Measurements from ENCODE around the gene BPI. TPM values are rescaled to one million over a fixed set of nuclear protein-coding genes. Genes with fewer than 3 reads are reported as not detected.

The BPI gene
- total RNA-seq, 1 donor from 2014 or later: not detected

DNA sequence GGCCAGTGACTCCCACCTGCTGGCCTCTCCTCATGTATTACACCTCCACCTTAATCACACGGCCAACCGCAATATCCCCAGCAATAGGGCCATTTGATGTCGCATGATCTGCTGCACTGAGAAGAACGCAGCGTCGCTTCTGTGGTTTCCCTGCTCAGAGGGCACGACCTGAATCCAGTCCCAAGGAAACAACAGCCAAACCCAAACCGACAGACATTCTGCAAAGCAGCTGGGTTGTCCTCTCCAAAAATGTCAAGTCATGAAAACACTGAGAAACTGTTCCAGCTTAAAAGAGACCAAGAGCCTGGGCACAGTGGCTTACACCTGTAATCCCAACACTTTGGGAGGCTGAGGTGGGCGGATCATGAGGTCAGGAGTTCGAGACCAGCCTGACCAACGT lies 7.5 kb upstream of the BPI start:
- no peak for DNase-seq (ENCODE audit: low read depth)
- H3K27me3 ChIP-seq (ENCODE audit: control insufficient read depth, insufficient read depth, low read length): peaks cover 5% of the 10 kb centered on the region
- no peak overlapping the region for H3K4me3 ChIP-seq (ENCODE audit: low read depth, low read length)
- H3K36me3 ChIP-seq (ENCODE audit: control insufficient read depth, insufficient read depth, low read length): no peaks in the 10 kb centered on the region
- TF ChIP-seq, protein P1, sequence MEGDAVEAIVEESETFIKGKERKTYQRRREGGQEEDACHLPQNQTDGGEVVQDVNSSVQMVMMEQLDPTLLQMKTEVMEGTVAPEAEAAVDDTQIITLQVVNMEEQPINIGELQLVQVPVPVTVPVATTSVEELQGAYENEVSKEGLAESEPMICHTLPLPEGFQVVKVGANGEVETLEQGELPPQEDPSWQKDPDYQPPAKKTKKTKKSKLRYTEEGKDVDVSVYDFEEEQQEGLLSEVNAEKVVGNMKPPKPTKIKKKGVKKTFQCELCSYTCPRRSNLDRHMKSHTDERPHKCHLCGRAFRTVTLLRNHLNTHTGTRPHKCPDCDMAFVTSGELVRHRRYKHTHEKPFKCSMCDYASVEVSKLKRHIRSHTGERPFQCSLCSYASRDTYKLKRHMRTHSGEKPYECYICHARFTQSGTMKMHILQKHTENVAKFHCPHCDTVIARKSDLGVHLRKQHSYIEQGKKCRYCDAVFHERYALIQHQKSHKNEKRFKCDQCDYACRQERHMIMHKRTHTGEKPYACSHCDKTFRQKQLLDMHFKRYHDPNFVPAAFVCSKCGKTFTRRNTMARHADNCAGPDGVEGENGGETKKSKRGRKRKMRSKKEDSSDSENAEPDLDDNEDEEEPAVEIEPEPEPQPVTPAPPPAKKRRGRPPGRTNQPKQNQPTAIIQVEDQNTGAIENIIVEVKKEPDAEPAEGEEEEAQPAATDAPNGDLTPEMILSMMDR (IDR thresholded peaks at IDR 0.05; ENCODE audit: insufficient read depth, low read length, poor library complexity, severe bottlenecking): no peak

DNA sequence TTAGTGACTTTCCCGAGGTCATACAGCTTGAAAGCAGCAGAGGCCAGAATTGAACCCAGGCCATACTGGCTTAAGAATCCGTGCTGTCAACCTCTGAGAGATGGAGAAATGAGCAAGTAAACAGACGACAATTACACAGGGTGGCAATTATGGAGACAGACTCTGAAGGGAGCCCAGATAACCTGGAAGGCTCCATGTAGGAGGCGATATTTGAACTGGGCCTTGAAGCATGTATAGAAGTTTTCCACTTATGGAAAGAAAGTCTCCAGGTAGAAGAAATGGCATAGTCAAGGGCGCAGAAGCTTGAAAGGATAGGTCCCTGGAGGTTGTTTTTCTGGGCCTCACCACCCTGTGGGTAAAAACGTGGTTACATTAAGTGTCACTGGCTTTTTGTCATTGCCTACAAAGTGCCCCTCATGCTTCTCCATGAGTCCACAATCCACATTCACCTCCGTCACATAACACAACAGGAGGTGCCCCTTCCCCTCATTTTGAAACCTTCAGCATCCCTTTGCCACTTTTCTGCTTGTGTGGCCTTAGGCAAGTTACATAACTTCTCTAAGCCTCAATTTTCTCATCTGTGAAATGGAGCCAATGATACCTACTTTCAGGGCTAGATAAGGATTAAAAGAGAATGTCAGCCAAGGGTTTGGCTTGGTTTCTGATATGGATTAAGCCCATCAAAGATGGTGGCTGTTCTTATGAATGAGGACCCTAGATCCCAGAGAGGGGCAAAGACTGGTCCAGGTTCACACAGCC lies 5.9 kb upstream of the BPI start:
- Histone ChIP-seq H3K4me3 (ENCODE audit: low read depth, low read length) (no peak overlapping the region), H3K27me3 (ENCODE audit: control insufficient read depth, insufficient read depth, low read length) (peaks cover 13% of the 10 kb centered on the region), H3K36me3 (ENCODE audit: control insufficient read depth, insufficient read depth, low read length) (no peaks in the 10 kb centered on the region)
- DNase-seq (ENCODE audit: low read depth): no peak
- TF ChIP-seq, protein P1 (IDR thresholded peaks at IDR 0.05; ENCODE audit: insufficient read depth, low read length, poor library complexity, severe bottlenecking): no peak

DNA sequence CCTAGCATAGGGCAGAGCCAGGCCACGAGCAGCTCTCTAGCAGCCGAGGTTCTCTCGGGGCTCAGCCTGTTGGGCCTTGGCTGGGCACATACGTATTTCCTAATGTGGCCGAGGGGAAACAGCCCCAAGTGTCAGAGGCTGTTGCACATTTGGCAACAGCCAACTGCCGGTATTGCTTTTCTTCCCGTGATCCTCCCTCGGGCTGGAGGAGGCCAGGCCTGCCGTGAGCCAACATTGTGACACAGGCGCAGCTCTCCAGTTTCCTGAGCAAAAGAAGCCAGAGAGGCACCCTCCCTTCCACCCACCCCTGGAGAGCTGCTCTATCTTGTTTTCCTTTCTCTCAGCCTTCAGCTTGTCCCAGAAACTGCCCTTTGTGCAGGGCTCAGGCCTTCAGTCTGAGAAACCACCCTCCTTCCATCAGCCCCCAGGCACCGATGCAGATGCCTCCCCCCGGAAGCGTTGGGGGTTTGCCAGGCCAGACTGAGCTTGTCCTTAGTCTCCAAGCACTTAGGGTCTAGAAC lies 5.1 kb upstream of the BPI start:
- Histone ChIP-seq H3K4me3 (ENCODE audit: low read depth, low read length) (no peak overlapping the region), H3K27me3 (ENCODE audit: control insufficient read depth, insufficient read depth, low read length) (peaks cover 15% of the 10 kb centered on the region), H3K36me3 (ENCODE audit: control insufficient read depth, insufficient read depth, low read length) (no peaks in the 10 kb centered on the region)
- DNase-seq (ENCODE audit: low read depth): no peak
- TF ChIP-seq, protein P1 (IDR thresholded peaks at IDR 0.05; ENCODE audit: insufficient read depth, low read length, poor library complexity, severe bottlenecking): no peak

GRCh38 chr20:38299963-38300362 lies 4.0 kb upstream of the BPI start:
- TF ChIP-seq, protein P1 (IDR thresholded peaks at IDR 0.05; ENCODE audit: insufficient read depth, low read length, poor library complexity, severe bottlenecking): no peak
- no peak for DNase-seq (ENCODE audit: low read depth)
- no peaks in the 10 kb centered on the region for H3K36me3 ChIP-seq (ENCODE audit: control insufficient read depth, insufficient read depth, low read length)
- peaks cover 24% of the 10 kb centered on the region for H3K27me3 ChIP-seq (ENCODE audit: control insufficient read depth, insufficient read depth, low read length)
- no peak overlapping the region for H3K4me3 ChIP-seq (ENCODE audit: low read depth, low read length)

- Histone ChIP-seq H3K4me3 (ENCODE audit: low read depth, low read length) (no peak overlapping the region), H3K36me3 (ENCODE audit: control insufficient read depth, insufficient read depth, low read length) (no peaks in the 10 kb centered on the region), H3K27me3 (ENCODE audit: control insufficient read depth, insufficient read depth, low read length) (peaks cover 24% of the 10 kb centered on the region)
- no peak for DNase-seq (ENCODE audit: low read depth)
- TF ChIP-seq, protein P1 (IDR thresholded peaks at IDR 0.05; ENCODE audit: insufficient read depth, low read length, poor library complexity, severe bottlenecking): no peak
Measured at GRCh38 chr20:38300438-38300837, 3.5 kb upstream of the BPI start.

DNA sequence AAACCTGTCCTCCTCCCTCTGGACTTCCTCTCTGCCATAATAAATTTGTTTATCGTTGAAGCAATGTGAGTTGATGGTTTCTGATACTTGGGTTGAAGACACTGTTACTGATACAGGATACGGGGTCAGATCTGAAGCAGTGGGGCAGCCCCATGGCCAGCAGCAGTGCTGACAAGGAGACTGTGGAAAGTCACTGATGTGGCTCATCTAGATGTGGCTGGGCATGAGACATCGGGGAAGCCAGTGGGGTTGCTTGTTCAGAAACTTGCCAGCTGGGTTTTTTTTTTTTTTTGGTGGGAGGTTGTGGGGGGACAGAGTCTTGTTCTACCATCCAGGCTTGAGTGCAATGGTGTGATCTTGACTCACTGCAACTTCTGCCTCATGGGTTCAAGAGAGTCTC lies 2.6 kb upstream of the BPI start:
- TF ChIP-seq, protein P1 (IDR thresholded peaks at IDR 0.05; ENCODE audit: insufficient read depth, low read length, poor library complexity, severe bottlenecking): no peak
- Histone ChIP-seq H3K4me3 (ENCODE audit: low read depth, low read length) (no peak overlapping the region), H3K27me3 (ENCODE audit: control insufficient read depth, insufficient read depth, low read length) (peaks cover 24% of the 10 kb centered on the region), H3K36me3 (ENCODE audit: control insufficient read depth, insufficient read depth, low read length) (no peaks in the 10 kb centered on the region)
- DNase-seq (ENCODE audit: low read depth): no peak

Measured in kidney epithelial cell (primary cell).